ENCODE measurements around the gene EYA2.

GRCh38 chr20:46984405-46984804 lies 89.8 kb downstream of the EYA2 start:
- TF ChIP-seq CTCF (IDR thresholded peaks at IDR 0.05) (no peak), POLR2A (IDR thresholded peaks at IDR 0.05) (no peak)

Measured in heart left ventricle (tissue), 13 donors.